PC-3 (cell line): ENCODE results near the gene LTBP3. TPM values are rescaled to one million over a fixed set of nuclear protein-coding genes. Genes with fewer than 3 reads are reported as not detected.
A peak's percentile ranks its signal among the peaks of the same experiment; 100 is the strongest.

Experiments
- ATAC-seq: fragments of 200-7000 bp; cut with Tn5 transposase; 2 replicates; pipeline ENCODE4 v1.9.1; 2020; ENCODE audit warnings: mild to moderate bottlenecking, moderate library complexity
- BruUV-seq: library from RNA; stranded (reverse); fragments of 400-500 nt; replicated peaks from 2 replicates; lab custom pipeline; 2021; lab: Mats Ljungman, UMichigan
- CTCF ChIA-PET: fragments of 300-600 bp; sonication (Branson Sonifier 250); formaldehyde crosslinking; loops from one replicate; lab custom pipeline; 2022; ENCODE audit warnings: antibody characterized with exemption; lab: Charles Lee
- POLR2A ChIA-PET: fragments of 300-600 bp; sonication (Branson Sonifier 250); formaldehyde crosslinking; loops from one replicate; lab custom pipeline; 2022; ENCODE audit warnings: antibody characterized with exemption; ENCODE audit not compliant: unreplicated experiment; lab: Charles Lee
- DNase-seq: peaks from one replicate; pipeline ENCODE4 v3.0.0-alpha.2; 2015
- H2AFZ ChIP-seq: fragments of 300-600 bp; sonication (generic); 2 replicates; pipeline ENCODE4 v1.6.0; 2016; ENCODE audit warnings: antibody characterized with exemption, low read length
- H3F3A ChIP-seq: fragments of 300-600 bp; sonication (generic); one replicate; pipeline ENCODE4 v1.6.0; 2017; ENCODE audit warnings: antibody characterized with exemption, low read length, control low read depth, mild to moderate bottlenecking; ENCODE audit not compliant: unreplicated experiment
- H3K27ac ChIP-seq: fragments of 300-600 bp; sonication (generic); 2 replicates; pipeline ENCODE4 v1.5.1; 2016; ENCODE audit warnings: mild to moderate bottlenecking, low read length
- H3K27me3 ChIP-seq: fragments of 300-600 bp; sonication (generic); 2 replicates; pipeline ENCODE4 v1.6.1; 2016; ENCODE audit warnings: low read length, mixed read lengths
- H3K36me3 ChIP-seq: fragments of 300-600 bp; sonication (generic); 2 replicates; pipeline ENCODE4 v1.6.1; 2016; ENCODE audit warnings: low read depth, mixed run types, low read length, mixed read lengths
- H3K4me1 ChIP-seq: fragments of 300-600 bp; sonication (generic); 2 replicates; pipeline ENCODE4 v1.5.1; 2016; ENCODE audit warnings: low read length; ENCODE audit not compliant: insufficient read depth
- H3K4me2 ChIP-seq: fragments of 300-600 bp; sonication (generic); 2 replicates; pipeline ENCODE4 v1.6.0; 2016; ENCODE audit warnings: low read length
- H3K4me3 ChIP-seq: fragments of 300-600 bp; sonication (generic); 2 replicates; pipeline ENCODE4 v1.5.1; 2016; ENCODE audit warnings: mild to moderate bottlenecking, low read length, mixed read lengths
- H3K79me2 ChIP-seq: fragments of 300-600 bp; sonication (generic); 2 replicates; pipeline ENCODE4 v1.6.1; 2017; ENCODE audit warnings: low read length, mixed read lengths
- H3K9ac ChIP-seq: fragments of 300-600 bp; sonication (generic); 2 replicates; pipeline ENCODE4 v1.6.0; 2016; ENCODE audit warnings: mild to moderate bottlenecking, low read length
- H3K9me2 ChIP-seq: fragments of 300-600 bp; sonication (generic); replicated peaks from 2 replicates; pipeline ENCODE4 v1.6.1; 2016; ENCODE audit warnings: mixed run types, low read length, mixed read lengths
- H3K9me3 ChIP-seq: fragments of 300-600 bp; sonication (generic); 2 replicates; pipeline ENCODE4 v1.6.1; 2016; ENCODE audit warnings: low read length, mixed read lengths
- H4K20me1 ChIP-seq: fragments of 300-600 bp; sonication (generic); 2 replicates; pipeline ENCODE4 v1.6.1; 2016; ENCODE audit warnings: low read length, mixed read lengths
- CTCF ChIP-seq: fragments of 300-600 bp; sonication (generic); conservative IDR thresholded peaks from 2 replicates; pipeline ENCODE4 v1.5.1; 2017; ENCODE audit warnings: antibody characterized with exemption, low read depth, mild to moderate bottlenecking, low read length
- EZH2 ChIP-seq: fragments of 300-600 bp; sonication (generic); IDR thresholded peaks from one replicate; pipeline ENCODE4 v1.6.1; 2017; ENCODE audit warnings: antibody characterized with exemption, mild to moderate bottlenecking, low read length; ENCODE audit not compliant: unreplicated experiment
- EZH2phosphoT487 ChIP-seq: fragments of 300-600 bp; sonication (generic); IDR thresholded peaks from 2 replicates; pipeline ENCODE4 v1.6.1; 2018; ENCODE audit warnings: mild to moderate bottlenecking, antibody characterized with exemption, low read length, borderline replicate concordance
- intact Hi-C: fragments of 100-400 bp; cut with micrococcal nuclease; formaldehyde crosslinking; loops from 2 replicates; pipeline ENCODE4 v1.9.0; 2023
- total RNA-seq: library from RNA; depleted of rRNA; stranded (reverse); fragments of >200 nt; gene quantifications from 2 replicates; pipeline ENCODE4 v1.2.3, GENCODE V29; 2014

Gene LTBP3
- total RNA-seq, 1 experiment from 2014 or later: 197 TPM

GRCh38 chr11:65575568-65576231 is 17.5 kb upstream of the LTBP3 start, which contains the start of gene EHBP1L1:
TSS of gene EHBP1L1 (plus strand) at chr11:65576053. CDS start at chr11:65576303, 250 bp downstream.
- Histone ChIP-seq H3K4me3 (peak within 1 kb of the TSS; percentile 75), H3K4me1 (peaks cover 55% of the 10 kb centered on the region), H3K9ac (peak within 1 kb of the TSS; percentile 76), H3K36me3 (no peaks in the 10 kb centered on the region; the same call in 1 of the 2 replicates), H3F3A (peaks cover 4% of the 10 kb centered on the region), H3K79me2 (peaks cover 42% of the 10 kb centered on the region), H3K9me3 (no peaks in the 10 kb centered on the region), H3K4me2 (peak within 1 kb of the TSS; percentile 91), H4K20me1 (peaks cover 5% of the 10 kb centered on the region), H3K27me3 (no peaks in the 10 kb centered on the region), H3K27ac (peak within 1 kb of the TSS; percentile 65), H2AFZ (peak within 1 kb of the TSS; percentile 64), H3K9me2 (no peaks in the 10 kb centered on the region)
- POLR2A ChIA-PET: no interaction called here
- peak; percentile 11 for ATAC-seq
- peak; percentile 70 for DNase-seq
- CTCF ChIA-PET: interaction anchor here (0.6 kb wide), 2 partner anchors 29 to 446 kb away, joined by 4 read pairs; no protein-coding TSS in a partner anchor
- BruUV-seq: no TSS peak
- TF ChIP-seq EZH2: no peak
- no peak for TF ChIP-seq EZH2phosphoT487
- no peak for TF ChIP-seq CTCF
- intact Hi-C loops: loop anchor here (2.0 kb wide), 1 partner anchor 39 kb away; the partner anchor contains the start of genes MAP3K11 and PCNX3

GRCh38 chr11:65574811-65575567 is 16.8 kb upstream of the LTBP3 start:
- peak overlapping the region; percentile 64 for H2AFZ ChIP-seq

More at GRCh38 chr11:65574811-65575567, 16.8 kb upstream of the LTBP3 start:
- no peak for ATAC-seq
- Histone ChIP-seq H3K27ac (peak overlapping the region; percentile 40), H3K4me3 (peak overlapping the region; percentile 66), H4K20me1 (peaks cover 5% of the 10 kb centered on the region), H3K79me2 (peaks cover 46% of the 10 kb centered on the region), H3K9me3 (no peaks in the 10 kb centered on the region), H3F3A (peaks cover 4% of the 10 kb centered on the region), H3K4me1 (peaks cover 55% of the 10 kb centered on the region), H3K4me2 (peak overlapping the region; percentile 84), H3K27me3 (no peaks in the 10 kb centered on the region), H3K9me2 (no peaks in the 10 kb centered on the region), H3K9ac (peak overlapping the region; percentile 20; the same call in 1 of the 2 replicates), H3K36me3 (no peaks in the 10 kb centered on the region)
- TF ChIP-seq EZH2phosphoT487 (no peak), EZH2 (no peak), CTCF (no peak)
- intact Hi-C loops: no loop called here
- TSS peak; percentile 85 for BruUV-seq
- DNase-seq: peak; percentile 44
- ChIA-PET POLR2A (no interaction called here), CTCF (no interaction called here)
